Fibroblast of skin of back (primary cell): ENCODE results near the gene MALRD1. TPM values are rescaled to one million over a fixed set of nuclear protein-coding genes. Genes with fewer than 3 reads are reported as not detected.

Experiments
- DNase-seq: peaks from one replicate; pipeline ENCODE4 v3.0.0-alpha.2; 2013
- polyA plus RNA-seq, 2 experiments: library from polyadenylated mRNA; unstranded; fragments of 120-200 nt; gene quantifications; one replicate each; pipeline ENCODE4 v1.2.1, GENCODE V29; 2013; ENCODE audit not compliant: insufficient read length in 2 of 2

MALRD1 gene
- 0.16 TPM for polyA plus RNA-seq (2013, experiment 1 of 2; ENCODE audit: insufficient read length)
- polyA plus RNA-seq (2013, experiment 2 of 2; ENCODE audit: insufficient read length): 0.16 TPM

DNA sequence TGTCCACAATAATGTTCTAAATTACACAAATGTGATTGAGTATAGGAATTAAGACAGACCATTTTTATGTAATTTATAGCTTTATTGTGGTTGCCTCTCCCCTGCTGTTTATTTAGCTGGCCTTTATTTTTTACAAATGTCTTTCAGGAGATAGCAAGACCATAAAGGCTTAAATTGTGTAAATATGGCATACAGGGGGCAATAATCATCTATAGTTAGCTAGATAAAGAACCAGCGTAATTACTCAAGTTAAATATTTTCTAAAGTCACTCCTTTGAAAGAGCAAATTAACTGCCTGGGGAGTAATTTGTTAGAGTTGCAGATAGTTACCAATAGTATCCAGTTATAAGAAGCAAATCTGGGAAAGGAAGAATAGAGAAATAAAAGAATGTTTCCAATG is at the start of gene MALRD1:
TSS of gene MALRD1 (plus strand) at position 313 of the 400 bp plus-strand sequence. CDS start 138 bp downstream, outside the sequence.
- DNase-seq: no peak

DNA sequence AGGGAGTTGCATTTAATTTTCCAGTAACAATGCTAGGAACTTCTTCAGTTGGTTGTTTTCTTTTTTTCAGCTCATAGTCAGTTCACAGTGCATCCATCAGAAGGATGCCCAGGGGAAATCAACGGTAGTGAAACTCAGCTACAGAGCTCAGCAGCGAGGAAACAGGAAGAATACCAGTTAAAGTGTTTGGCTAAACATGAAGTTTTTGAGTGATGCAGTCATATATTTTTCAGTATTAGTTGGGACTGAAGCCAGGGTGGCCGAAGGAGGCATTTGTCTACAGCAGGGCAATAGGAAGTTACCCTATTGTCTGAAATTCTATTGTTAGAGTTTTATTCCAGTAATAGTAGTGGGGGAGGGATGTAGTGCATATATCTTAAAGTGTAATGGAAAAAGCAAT is 45.3 kb upstream of the MALRD1 start:
- peak; percentile 33 for DNase-seq

DNA sequence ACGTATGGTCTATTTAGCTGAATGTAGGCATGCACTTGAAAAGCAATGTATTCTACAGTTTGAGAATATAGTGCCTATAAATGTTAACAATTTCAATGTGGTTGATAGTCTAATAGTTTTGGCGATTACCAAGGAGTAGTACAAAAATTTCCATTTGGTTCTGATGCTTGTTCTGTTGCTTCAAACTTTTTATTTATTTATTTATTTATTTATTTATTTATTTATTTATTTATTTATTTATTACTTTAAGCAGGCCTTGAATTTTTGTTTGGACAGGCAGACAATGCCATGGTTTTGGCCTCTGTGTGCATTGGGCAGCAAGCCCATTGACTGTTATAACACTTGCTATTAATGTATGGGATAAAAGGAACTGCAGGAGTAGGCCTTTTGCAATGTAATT is 36.5 kb upstream of the MALRD1 start:
- DNase-seq: no peak

DNA sequence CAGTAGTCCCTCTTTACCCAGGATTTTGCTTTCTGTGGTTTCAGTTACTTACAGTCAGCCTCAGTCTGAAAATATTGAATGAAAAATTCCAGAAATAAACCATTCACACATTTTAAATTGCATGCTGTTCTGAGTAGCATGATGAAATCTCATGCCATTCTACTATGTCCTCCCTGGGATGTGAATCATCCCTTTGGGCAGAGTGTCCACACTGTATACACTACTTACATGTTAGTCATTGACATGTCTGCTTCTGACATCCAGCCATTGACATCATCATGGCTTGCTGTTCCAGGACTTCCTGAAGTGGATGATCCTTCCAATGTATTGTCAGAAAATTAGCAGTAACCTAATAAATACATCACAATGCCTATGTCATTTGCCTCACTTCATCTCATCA is 34.6 kb upstream of the MALRD1 start:
- peak; percentile 92 for DNase-seq

DNA sequence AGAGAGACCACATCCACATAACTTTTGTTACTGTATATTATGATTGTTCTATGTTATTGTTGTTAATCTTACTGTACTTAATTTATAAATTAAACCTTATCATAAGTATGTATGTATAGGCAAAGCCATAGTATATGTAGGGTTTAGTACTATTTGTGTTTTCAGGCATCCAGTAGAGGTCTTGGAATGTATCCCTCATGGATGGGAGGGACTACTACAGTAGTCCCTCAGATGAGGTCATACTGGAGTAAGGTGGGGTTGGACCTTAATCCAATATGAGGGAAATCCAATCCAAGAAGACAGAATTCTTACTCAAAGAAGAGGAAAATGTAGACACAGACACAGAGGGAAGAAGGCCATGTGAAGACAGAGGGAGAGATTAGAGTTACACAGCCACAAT is 34.1 kb upstream of the MALRD1 start:
- peak; percentile 46 for DNase-seq

DNA sequence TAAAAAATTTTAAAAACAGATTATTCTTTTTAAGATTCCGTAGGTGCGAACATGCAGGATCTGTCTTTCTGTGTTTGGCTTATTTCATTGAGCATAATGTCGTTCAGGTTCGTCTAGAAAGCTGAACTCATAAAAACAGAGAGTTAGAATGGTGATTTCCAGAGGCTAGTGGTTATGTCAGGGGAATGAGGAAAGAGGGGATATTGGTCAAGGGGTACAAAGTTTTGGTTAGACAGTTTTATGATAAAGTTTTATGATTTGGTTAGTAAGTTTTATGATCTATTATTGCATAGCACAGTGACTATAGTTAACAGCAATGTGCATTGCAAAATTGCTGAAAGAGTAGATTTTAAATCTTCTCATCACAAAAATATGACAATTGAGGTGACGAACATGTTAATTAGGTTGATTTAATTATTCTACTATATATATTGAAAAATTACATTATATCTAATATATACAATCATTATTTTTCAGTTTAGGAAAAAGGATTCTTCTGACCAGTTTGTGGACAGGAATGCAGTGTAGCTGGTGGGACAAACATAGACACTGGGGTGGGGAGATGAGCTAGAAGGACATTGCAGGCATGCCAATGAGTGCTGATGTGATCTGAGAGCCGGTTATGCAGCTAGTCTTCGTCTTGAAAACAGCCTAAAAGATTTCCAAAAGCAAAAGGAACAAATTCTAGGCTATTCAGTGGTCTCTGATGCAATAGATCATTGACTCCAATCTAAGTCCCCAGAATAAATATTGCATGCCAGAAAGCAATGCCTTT is 31.3 kb upstream of the MALRD1 start:
- no peak for DNase-seq

DNA sequence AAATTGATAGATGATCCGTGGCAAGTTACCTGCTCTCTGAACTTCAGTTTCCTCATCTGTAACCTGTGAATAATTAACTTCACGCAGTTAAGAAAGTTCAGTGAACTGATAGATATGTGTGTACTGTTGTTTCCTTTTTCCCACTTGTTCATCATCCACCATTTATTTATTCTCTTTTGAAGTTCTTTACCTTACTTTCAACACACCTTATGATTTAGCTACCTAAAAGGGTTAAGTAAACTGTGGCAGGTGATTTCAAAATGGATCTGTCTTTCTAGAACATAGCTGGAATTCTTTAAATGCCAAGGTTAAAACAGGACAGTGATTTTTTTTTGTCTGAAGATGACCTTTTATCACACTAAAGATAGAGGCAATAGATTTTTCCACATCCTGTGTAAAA is 27.4 kb upstream of the MALRD1 start:
- DNase-seq: no peak

DNA sequence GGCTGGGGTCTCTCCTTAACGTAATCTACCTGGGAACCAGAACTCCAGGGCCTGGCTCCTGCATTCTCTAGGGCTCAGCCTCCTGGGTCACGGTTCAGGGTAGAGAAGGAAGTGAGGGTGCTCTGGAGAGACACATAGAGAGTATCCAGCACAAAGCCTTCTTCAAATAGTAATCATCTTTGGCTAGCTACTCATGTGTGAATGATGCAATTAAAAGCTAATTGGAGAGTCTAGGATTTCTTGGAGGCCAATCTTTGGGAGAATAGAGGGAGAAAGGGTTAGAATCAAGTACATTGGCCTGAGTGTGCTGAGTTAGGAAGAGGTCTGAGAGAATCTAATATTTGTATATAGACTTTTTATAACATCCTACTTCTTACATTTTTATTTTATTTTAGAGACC is 24.0 kb upstream of the MALRD1 start:
- no peak for DNase-seq

DNA sequence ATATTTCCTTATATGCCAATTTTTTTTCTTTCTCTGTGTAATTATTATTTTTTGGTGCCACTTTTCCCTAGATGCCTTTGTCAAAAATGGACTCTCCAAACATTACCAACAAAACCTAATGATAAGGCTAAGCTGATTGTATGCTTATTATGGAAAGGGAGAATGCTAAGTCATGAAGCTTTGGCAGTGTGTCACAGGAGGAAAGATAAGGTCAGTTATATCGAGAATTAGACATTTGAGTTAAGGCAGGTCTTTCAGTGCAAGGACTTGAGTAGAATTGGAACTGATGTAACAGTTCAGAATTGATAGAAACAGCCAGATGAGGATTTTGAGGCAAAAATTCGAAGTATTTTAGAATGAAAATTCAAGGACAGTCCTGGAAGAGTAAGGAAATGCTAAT is 16.8 kb upstream of the MALRD1 start:
- no peak for DNase-seq

DNA sequence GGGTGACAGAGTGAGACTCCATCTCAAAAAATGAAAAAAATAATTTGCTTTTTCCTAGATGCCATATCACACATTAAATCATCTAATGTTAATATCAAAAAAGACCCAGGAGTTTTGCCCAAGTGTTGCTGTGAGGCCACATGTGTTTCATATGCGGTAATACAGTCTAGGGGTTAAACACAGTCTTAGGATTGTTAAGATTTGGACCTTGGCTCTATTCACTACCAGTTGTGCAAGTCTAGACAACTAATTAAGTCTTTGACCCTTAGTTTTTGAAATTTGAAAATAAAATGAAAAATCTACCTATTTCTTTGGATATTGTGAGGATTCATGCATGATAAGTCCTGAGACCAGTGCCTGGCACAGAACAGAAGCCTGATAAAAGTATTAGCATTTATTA is 14.9 kb upstream of the MALRD1 start:
- DNase-seq: no peak

DNA sequence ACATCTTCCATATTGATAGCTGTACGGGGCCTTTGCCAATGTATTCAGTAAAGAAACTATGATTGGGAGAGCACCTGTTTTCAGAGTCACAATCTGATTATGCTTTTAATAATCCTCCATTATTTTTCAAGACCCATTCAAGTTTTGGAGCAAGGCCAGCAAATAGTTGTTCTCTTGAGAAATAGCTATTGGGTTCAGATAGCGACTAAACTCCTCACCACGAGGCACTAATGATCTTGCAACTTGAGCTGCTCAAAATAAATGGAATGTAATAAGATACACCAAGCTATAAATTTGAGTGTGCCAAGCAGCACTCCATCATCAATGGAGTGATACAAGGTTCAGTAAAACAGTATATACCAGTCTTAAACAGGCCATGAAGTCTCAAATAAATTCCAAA is 7.4 kb upstream of the MALRD1 start:
- DNase-seq: no peak

DNA sequence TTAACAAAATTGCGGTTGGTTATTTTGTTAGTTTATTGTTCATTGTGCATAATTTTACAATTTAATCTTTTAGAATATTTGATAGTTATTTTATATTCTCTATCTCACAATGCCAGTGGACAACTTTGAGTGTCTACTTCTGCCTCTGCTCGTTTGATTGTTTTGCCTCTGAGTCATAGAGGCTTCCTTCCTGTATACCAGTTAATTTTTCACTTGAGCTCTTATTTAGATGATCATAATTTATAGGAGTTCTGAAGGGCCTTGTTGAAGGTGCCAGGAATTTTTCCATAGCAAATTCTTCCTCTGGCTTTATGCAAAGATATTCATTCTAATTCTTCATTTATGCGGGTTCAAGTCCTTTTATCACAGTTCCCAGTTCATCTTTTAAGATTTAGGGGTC is 5.2 kb upstream of the MALRD1 start:
- DNase-seq: no peak

DNA sequence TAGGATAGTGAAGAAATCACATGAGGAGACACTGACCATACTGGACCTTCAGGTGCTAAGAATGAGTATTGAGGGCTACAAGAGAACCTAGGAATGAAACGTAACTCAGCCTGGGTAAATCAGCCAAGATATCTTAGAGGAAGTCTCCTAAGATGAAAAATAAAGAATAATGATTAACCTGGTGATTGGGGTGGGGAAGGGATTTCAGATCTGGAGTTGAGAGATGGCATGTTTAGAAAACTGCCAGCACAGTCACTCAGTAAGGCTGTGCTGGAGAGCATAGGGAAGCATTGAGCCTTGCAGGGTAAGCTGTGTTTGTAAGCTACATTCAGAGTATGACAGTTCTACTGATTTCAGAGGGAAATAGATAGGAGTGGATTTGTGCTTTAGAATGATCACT is 1.9 kb upstream of the MALRD1 start:
- DNase-seq: no peak

DNA sequence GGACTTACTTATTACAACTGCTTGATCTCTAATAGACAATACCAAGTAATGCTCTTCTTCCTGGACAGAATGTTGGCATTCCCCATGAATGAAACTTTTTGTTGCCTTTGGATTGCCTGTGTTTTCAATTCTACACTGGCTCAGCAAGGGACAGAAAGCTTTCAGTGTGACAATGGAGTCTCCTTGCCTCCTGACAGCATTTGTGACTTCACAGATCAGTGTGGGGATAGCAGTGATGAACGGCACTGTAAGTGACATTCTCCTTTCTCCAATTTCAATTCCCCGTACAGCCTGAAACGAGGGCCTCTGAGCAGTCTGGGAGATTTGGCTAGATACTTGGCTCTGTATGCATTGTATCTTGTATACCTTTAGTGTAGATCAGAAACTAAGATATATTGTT is 290 bp downstream of the MALRD1 start:
- no peak for DNase-seq

DNA sequence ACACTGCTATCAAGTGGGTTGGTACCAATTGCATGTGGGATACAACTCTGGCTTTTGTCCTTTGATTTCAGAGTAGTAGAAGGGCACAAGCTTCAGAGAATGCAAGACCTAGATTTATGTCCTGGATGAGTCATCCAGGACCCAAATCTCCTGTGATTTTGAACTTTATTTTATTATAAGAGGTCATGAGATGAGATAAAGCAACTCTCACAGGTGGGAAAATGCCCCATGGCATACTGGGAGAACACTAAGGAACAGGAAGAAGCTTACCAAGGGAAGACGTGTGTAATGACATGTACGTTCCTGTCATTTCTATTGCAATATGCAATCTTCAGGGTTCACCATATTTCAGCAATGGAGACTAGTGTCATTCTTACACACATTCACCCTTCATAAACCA is 966 bp downstream of the MALRD1 start:
- no peak for DNase-seq

DNA sequence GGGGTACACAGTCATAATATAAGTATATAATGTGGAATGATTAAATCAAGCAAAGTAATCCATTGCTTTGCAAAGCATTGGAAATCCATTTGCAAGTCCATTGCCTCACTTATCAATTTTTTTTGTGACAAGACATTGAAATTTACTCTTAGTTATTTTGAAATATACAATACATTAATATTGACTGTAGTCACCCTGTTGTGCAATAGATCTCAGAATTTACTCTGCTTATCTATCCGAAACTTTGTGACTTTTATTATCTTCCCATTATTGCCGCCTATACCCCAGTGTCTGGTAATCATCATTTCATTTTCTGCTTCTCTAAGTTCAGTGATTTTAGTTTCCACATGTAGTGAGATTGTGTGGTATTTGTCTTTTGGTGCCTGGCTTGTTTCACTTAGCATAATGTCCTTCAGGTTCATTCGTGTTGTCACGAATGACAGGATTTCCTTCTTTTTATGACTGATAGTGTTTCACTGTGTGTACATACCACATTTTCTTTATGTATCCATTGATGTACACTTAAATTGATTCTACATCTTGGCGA is 5.8 kb downstream of the MALRD1 start:
- DNase-seq: no peak

DNA sequence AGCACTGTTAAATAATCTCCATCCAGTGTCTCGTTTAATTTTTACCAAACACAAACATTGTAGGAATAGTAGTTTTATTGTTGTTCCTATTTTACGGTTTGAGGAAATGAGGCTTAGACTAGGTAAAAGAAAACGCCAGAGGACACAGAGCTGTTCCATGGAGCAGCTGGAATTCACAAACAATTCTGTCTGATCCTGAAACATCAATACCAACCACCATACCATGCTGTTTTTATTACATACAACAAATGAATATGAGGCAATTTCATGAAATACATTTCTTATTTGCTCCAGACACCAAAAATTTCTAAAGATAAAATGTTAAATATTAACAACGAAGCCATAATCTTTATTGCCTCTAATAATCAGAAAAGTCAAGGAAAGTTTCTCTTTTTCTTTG is 9.4 kb downstream of the MALRD1 start:
- no peak for DNase-seq

DNA sequence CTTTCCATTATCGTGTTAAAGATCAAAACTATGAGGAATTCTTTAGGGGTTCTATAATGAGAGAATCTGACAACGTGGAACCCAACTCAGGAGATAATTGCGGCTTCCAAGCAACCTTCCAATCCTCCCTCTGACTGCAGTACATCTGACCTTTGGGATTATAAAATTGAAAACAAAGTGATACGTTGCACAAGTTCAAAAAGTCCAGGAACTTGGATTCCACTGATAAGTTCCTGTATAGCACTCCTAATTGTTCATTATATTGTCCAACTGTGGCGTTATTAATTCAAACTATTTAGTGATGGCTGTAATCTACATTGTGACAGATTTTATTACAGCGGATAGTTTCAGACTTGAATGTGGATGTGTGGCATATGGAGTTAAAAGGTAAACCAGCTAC is 15.4 kb downstream of the MALRD1 start:
- no peak for DNase-seq

DNA sequence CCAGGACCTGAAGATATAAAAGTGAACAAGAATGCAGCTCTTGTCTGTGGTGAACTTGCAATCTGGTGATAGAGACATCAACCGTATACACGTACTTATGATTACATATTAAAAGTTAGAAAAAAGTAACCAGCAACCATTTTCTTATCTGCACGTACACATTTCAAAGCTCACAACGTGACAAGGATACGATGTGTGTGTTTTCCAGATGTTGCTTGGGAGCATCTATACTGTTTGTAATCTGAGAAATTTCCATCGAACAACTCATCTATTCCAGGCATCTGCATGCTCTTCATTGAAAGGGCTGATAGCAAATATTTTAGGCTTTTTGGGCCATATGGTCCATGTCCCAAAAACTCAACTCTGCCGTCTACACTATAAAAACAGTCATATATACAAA is 23.3 kb downstream of the MALRD1 start:
- no peak for DNase-seq

DNA sequence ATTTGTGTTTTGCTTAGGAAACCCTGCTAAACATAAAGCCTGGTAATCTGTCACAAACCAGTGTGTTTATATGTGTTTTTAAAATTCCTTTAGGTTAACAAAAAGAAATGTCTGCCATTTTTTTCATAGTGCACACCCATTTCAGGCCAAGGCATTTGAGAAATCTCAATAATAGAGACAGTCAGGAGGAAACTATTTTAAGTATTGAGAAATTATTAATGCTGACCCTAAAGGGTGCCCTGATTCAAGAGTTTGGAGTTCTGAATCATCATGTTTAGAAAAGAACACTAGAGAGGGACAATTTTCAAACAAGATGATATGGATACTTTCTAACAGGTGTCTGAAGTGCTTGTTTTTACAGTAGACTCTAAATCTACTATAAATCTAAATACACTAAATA is 28.7 kb downstream of the MALRD1 start:
- no peak for DNase-seq

DNA sequence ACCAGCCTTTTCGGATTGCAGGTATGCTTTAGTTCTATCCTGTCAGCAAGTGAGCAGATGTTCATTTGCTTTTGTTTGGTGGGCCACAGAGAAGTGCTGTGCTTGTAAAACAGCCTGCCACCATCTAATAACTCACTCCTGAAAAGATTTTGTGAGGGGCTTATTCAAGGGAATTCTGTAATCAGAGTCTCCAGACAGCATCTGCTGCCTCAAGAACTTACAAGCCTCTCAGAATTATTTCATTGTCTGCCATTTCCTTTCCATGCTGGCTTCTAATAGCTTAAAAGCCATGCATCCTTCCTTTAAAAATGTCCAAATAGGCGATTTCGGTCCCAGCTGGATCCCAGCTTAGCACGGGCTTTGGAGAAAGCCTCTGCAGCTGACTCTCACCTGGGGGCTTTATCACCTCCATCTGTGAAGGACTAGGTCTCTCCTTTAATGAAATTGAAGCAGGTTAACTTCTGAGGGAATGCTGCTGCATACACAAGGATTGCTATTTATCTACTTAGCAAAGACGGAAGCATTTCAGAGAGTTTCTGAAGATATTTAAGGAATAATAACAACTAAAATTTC is 48.0 kb downstream of the MALRD1 start:
- DNase-seq: no peak

DNA sequence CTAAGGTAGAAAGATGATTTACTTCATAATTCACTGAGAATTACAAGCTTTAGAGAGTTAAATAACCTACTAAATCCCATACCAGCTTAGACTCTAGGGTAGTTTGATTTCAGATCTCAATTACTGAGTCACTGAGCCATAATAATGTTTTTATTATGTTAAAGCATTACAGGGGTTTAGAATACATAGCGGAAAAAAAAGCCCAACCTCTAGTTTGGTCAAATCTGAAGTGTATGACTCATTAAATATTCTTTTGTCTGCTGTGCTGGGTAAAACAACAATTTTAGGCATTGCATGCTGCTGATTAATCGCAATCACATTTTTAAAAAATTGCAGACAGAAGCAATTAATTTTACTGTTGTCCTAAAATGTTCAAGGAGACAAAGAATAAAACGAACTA is 48.5 kb downstream of the MALRD1 start:
- peak; percentile 64 for DNase-seq

DNA sequence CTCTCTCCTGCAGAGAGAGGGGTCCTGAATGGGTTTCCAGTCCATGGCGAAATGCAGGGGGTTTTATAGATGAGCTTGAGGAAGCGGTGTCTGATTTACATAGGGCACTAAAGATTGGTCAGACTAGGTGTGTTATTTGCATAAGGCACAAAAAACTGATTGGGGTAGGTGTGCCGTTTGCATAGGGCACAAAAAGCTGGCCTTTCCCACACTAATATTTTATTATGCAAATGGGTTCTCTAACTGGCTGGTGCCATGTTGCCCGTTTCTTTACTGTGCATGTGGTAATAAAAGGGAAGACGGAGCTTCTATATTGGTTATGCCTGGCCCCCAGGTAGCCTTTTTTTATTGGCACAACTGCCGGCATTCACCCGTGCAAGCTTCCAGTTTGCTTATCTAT is 50.2 kb downstream of the MALRD1 start:
- DNase-seq: no peak

DNA sequence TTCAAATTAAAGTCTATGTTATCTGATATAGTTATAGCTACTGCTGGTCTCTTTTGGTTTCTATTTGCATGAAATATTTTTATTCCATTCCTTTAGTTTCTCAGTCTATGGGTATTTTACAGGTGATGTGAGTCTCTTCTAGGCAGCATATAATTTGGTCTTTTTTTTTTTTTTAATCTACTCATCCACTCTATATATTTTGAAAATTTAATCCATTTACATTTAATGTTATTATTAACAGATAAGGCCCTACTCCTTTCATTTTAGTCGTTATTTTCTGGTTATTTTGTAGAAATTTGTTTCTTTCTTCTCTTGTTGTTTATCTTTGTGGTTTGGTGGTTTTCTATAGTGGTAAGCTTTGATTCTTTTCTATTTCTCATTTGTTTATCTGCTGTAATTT is 58.8 kb downstream of the MALRD1 start:
- no peak for DNase-seq
